DOHH2 (cell line): ENCODE data around the gene OR2G2.

Experiments
- CTCF ChIP-seq: fragments of 200-600 bp; sonication (generic); IDR thresholded peaks from one replicate; pipeline ENCODE4 v1.5.1; 2014; ENCODE audit warnings: antibody characterized with exemption, mild to moderate bottlenecking, low read depth, low read length; ENCODE audit not compliant: poor library complexity, severe bottlenecking
- EZH2phosphoT487 ChIP-seq: fragments of 200-600 bp; sonication (generic); IDR thresholded peaks from 2 replicates; pipeline ENCODE4 v1.6.1; 2017; ENCODE audit warnings: borderline replicate concordance, mild to moderate bottlenecking, antibody characterized with exemption, low read length, moderate library complexity, mixed read lengths

DNA sequence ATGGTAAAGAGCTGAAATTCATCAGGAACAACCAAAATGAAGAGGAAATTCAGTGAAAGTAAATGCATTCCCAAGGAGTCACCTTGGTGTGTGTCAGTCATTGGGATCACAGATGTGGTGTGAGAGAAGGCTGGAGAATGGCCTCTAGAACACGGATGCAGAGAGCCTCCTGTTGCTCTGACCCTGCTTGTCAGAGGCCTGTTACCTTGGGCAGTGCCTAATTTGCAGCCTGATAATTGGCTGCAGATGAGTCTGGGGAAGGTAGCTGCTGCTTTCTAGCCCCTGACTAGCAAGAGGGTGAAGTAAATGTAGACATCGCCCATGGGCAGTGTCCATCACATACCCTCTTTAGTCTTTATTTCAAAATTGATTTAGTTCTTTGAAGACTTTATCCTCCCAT lies 35.9 kb upstream of the OR2G2 start:
- no peak for TF ChIP-seq CTCF
- TF ChIP-seq EZH2phosphoT487 = no peak
